Mesenchymal stem cell (in vitro differentiated cells and primary cell): ENCODE measurements around the gene UCHL5.
"Not testable (repeated sequence)": the region's sequence is repeated elsewhere in the genome, so short reads cannot be mapped to it uniquely, and the experiment has no call there.

Source experiments
- DNase-seq: peaks from one replicate; pipeline ENCODE4 v3.0.0-alpha.2; 2013
- H2AFZ ChIP-seq: one replicate; pipeline ENCODE4 v1.6.1; 2013; ENCODE audit warnings: low read depth, mild to moderate bottlenecking, control low read depth, inconsistent platforms, low read length, moderate library complexity
- H2AK5ac ChIP-seq: 2 replicates; pipeline ENCODE4 v1.6.1; 2013; ENCODE audit warnings: low read length, moderate library complexity, mild to moderate bottlenecking, inconsistent platforms; ENCODE audit not compliant: severe bottlenecking
- H2BK120ac ChIP-seq: one replicate; pipeline ENCODE4 v1.6.1; 2013; ENCODE audit warnings: low read depth, mild to moderate bottlenecking, inconsistent platforms, low read length, moderate library complexity
- H2BK12ac ChIP-seq, 2 experiments: one replicate each; pipeline ENCODE4 v1.6.1; 2013; ENCODE audit warnings: inconsistent platforms in 2 of 2, low read length in 2 of 2, mild to moderate bottlenecking in 2 of 2, moderate library complexity in 2 of 2, control low read depth in 1 of 2
- H2BK15ac ChIP-seq: one replicate; pipeline ENCODE4 v1.6.1; 2013; ENCODE audit warnings: mild to moderate bottlenecking, low read depth, inconsistent platforms; ENCODE audit not compliant: poor library complexity, severe bottlenecking
- H2BK5ac ChIP-seq: 2 replicates; pipeline ENCODE4 v1.6.1; 2013; ENCODE audit warnings: low read depth, mild to moderate bottlenecking, low read length, control low read depth, inconsistent platforms; ENCODE audit not compliant: poor library complexity, severe bottlenecking
- H3K14ac ChIP-seq, 2 experiments: one replicate each; pipeline ENCODE4 v1.6.1; 2013; ENCODE audit warnings: inconsistent platforms in 2 of 2, low read length in 2 of 2, control low read depth in 1 of 2, mild to moderate bottlenecking in 1 of 2, moderate library complexity in 1 of 2
- H3K18ac ChIP-seq, 2 experiments: one replicate each; pipeline ENCODE4 v1.6.1; 2013; ENCODE audit warnings: inconsistent platforms in 2 of 2, low read length in 2 of 2, control low read depth in 1 of 2, low read depth in 1 of 2, mild to moderate bottlenecking in 1 of 2
- H3K23ac ChIP-seq, 2 experiments: one replicate each; pipeline ENCODE4 v1.6.1; 2013; ENCODE audit warnings: inconsistent platforms in 2 of 2, low read length in 2 of 2, mild to moderate bottlenecking in 2 of 2, moderate library complexity in 2 of 2, control low read depth in 1 of 2
- H3K27ac ChIP-seq: 2 replicates; pipeline ENCODE4 v1.5.1; 2013; ENCODE audit warnings: mild to moderate bottlenecking, moderate library complexity, low read length, control low read depth, inconsistent platforms; ENCODE audit not compliant: poor library complexity, severe bottlenecking
- H3K27me3 ChIP-seq, 2 experiments: 2 replicates each; pipeline versions ENCODE4 v1.6.1 to v1.7.0; 2013; ENCODE audit warnings: low read length in 2 of 2, mild to moderate bottlenecking in 2 of 2, moderate library complexity in 2 of 2, control low read depth in 1 of 2, inconsistent platforms in 1 of 2; ENCODE audit not compliant: control insufficient read depth in 1 of 2, insufficient read depth in 1 of 2
- H3K36me3 ChIP-seq, 2 experiments: 2 replicates each; pipeline versions ENCODE4 v1.6.1 to v1.7.0; 2013; ENCODE audit warnings: low read length in 2 of 2, control low read depth in 1 of 2, inconsistent platforms in 1 of 2, low read depth in 1 of 2, mild to moderate bottlenecking in 1 of 2; ENCODE audit not compliant: insufficient read depth in 2 of 2, control insufficient read depth in 1 of 2
- H3K4ac ChIP-seq, 2 experiments: one replicate each; pipeline ENCODE4 v1.6.1; 2013; ENCODE audit warnings: inconsistent platforms in 2 of 2, low read length in 2 of 2, mild to moderate bottlenecking in 2 of 2, moderate library complexity in 2 of 2, control low read depth in 1 of 2, low read depth in 1 of 2
- H3K4me1 ChIP-seq: 2 replicates; pipeline ENCODE4 v1.6.1; 2013; ENCODE audit warnings: low read depth, low read length, control low read depth; ENCODE audit not compliant: control insufficient read depth, insufficient read depth
- H3K4me2 ChIP-seq: 2 replicates; pipeline ENCODE4 v1.6.1; 2013; ENCODE audit warnings: low read length, mild to moderate bottlenecking, inconsistent platforms; ENCODE audit not compliant: poor library complexity, severe bottlenecking
- H3K4me3 ChIP-seq, 2 experiments: 2 replicates each; pipeline versions ENCODE4 v1.5.1 to v1.7.0; 2013; ENCODE audit warnings: low read length in 2 of 2, mild to moderate bottlenecking in 2 of 2, control low read depth in 1 of 2, low read depth in 1 of 2; ENCODE audit not compliant: insufficient read depth in 1 of 2
- H3K79me1 ChIP-seq: replicated peaks from 2 replicates; pipeline ENCODE4 v1.6.1; 2013; ENCODE audit warnings: mild to moderate bottlenecking, control low read depth, low read length, inconsistent platforms; ENCODE audit not compliant: poor library complexity, severe bottlenecking
- H3K9ac ChIP-seq: 2 replicates; pipeline ENCODE4 v1.7.0; 2013; ENCODE audit warnings: mild to moderate bottlenecking, low read length, moderate library complexity
- H3K9me3 ChIP-seq: 2 replicates; pipeline ENCODE4 v1.7.0; 2013; ENCODE audit warnings: mild to moderate bottlenecking, low read length; ENCODE audit not compliant: control insufficient read depth
- H4K8ac ChIP-seq: one replicate; pipeline ENCODE4 v1.6.1; 2013; ENCODE audit warnings: inconsistent platforms, mild to moderate bottlenecking, low read length, moderate library complexity
- H4K91ac ChIP-seq: one replicate; pipeline ENCODE4 v1.6.1; 2013; ENCODE audit warnings: mild to moderate bottlenecking, low read length, inconsistent platforms
- WGBS: methylation state at CpG from one replicate; pipeline ENCODE4 v1.1.7; 2013; ENCODE audit warnings: mixed read lengths; 5-methylcytosine and 5-hydroxymethylcytosine counted together

UCHL5 gene

GRCh38 chr1:193054169-193054675 is 4.9 kb downstream of the UCHL5 start:
- no peaks in the 10 kb centered on the region for H3K9me3 ChIP-seq
- peaks cover 4 to 18% of the 10 kb centered on the region in 2 experiments for H3K36me3 ChIP-seq
- no peak overlapping the region for H3K27ac ChIP-seq
- H3K14ac ChIP-seq, result no peak overlapping the region
- no peak overlapping the region for H3K18ac ChIP-seq
- H3K23ac ChIP-seq, result no peak overlapping the region
- peaks cover 4% of the 10 kb centered on the region for H3K4me1 ChIP-seq
- H3K9ac ChIP-seq, result no peak overlapping the region
- H2BK5ac ChIP-seq, result no peak overlapping the region
- no peak overlapping the region for H3K4me3 ChIP-seq
- H3K27me3 ChIP-seq, result no peaks in the 10 kb centered on the region
- H3K4me2 ChIP-seq, result no peak overlapping the region
- H4K91ac ChIP-seq, result no peak overlapping the region
- H2BK12ac ChIP-seq, result no peak overlapping the region
- no peak for DNase-seq
- no peak overlapping the region for H2AFZ ChIP-seq
- H3K4ac ChIP-seq, result no peak overlapping the region
- no peak overlapping the region for H4K8ac ChIP-seq
- no peak overlapping the region for H2BK15ac ChIP-seq
- H2AK5ac ChIP-seq, result no peak overlapping the region
- H2BK120ac ChIP-seq, result no peak overlapping the region
- peaks cover 19% of the 10 kb centered on the region for H3K79me1 ChIP-seq
- WGBS, result 82% methylated on average over 3 of the region's 4 CpGs

GRCh38 chr1:193048913-193049312 is 10.2 kb downstream of the UCHL5 start:
- H2AFZ ChIP-seq, H2BK5ac ChIP-seq, H3K9me3 ChIP-seq, H3K9ac ChIP-seq, H2BK120ac ChIP-seq, H2BK12ac ChIP-seq, H3K4me2 ChIP-seq, DNase-seq, H2AK5ac ChIP-seq, H3K27me3 ChIP-seq, H3K18ac ChIP-seq, H3K4me3 ChIP-seq, H3K14ac ChIP-seq, H3K4ac ChIP-seq, H4K8ac ChIP-seq, H2BK15ac ChIP-seq, H3K23ac ChIP-seq, H3K27ac ChIP-seq, H3K4me1 ChIP-seq, H4K91ac ChIP-seq: not testable (repeated sequence)
- 90% methylated on average over 5 of the region's 5 CpGs for WGBS
- Histone ChIP-seq H3K79me1 (peaks cover 18% of the 10 kb centered on the region), H3K36me3 (peaks cover 12 to 62% of the 10 kb centered on the region in 2 experiments)

DNA sequence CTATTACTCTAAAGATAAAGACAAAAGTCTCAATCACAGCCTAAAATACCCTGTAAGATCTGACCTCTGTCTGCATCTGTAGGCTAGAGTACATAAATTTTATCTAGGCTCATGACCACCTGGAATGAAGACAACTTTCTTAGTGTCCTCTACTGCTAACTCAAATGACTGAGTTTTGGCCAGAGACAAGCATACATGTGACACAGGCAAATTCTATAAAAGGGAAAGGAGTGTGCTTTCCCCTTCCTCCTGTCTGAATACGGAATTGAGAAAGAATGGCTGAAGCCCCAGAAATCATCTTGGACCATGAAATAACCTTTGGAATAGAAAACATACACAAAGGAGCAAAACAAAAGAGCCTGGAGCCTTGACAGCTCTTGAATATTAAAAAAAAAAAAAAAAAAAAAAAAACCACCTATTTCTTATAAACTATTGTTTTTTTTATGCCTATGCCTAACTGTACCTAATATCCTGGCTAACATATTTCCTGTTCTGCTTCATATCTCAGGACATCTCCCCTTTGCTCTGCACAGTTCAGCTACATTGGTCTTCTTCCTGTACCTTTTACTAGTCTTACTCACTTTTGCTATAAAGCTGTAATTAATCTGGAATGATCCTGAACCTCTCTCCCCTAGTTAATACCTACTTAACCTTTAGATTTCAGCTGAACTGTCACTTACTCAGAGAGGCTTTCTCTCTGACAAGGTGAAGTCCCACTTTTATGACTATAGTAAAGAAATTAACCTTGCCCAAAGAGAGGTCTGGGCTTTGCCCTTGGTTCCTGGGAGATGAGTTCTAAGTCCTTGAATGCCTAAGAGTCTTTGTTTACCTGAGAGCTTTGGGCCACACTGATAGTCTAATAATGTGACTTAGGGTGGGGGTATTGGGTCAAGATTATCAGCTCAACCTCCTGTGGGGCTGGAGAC is 16.1 kb downstream of the UCHL5 start:
- Histone ChIP-seq H3K36me3 (peaks cover 5 to 61% of the 10 kb centered on the region in 2 experiments), H2AFZ (no peak overlapping the region), H3K27ac (no peak overlapping the region), H2BK120ac (no peak overlapping the region), H4K8ac (no peak overlapping the region), H3K9ac (no peak overlapping the region), H3K9me3 (no peaks in the 10 kb centered on the region), H3K79me1 (peaks cover 12% of the 10 kb centered on the region), H3K4me2 (no peak overlapping the region), H3K18ac (no peak overlapping the region), H3K23ac (no peak overlapping the region), H3K27me3 (no peaks in the 10 kb centered on the region), H3K4me3 (no peak overlapping the region), H2BK15ac (no peak overlapping the region), H3K4me1 (no peaks in the 10 kb centered on the region), H3K14ac (no peak overlapping the region), H4K91ac (no peak overlapping the region), H2AK5ac (no peak overlapping the region), H2BK12ac (no peak overlapping the region), H2BK5ac (no peak overlapping the region), H3K4ac (no peak overlapping the region)
- no CpG with 5 or more reads among the region's 1 CpG for WGBS
- no peak for DNase-seq

- Histone ChIP-seq H2BK5ac (no peak overlapping the region), H4K8ac (no peak overlapping the region), H2AK5ac (no peak overlapping the region), H3K14ac (no peak overlapping the region), H3K4me1 (no peaks in the 10 kb centered on the region), H3K18ac (no peak overlapping the region), H2BK12ac (no peak overlapping the region), H2AFZ (no peak overlapping the region), H3K27ac (no peak overlapping the region), H4K91ac (no peak overlapping the region), H3K23ac (no peak overlapping the region), H3K9ac (no peak overlapping the region), H3K4me2 (no peak overlapping the region), H3K9me3 (no peaks in the 10 kb centered on the region), H3K4me3 (no peak overlapping the region), H2BK120ac (no peak overlapping the region), H3K27me3 (no peaks in the 10 kb centered on the region), H2BK15ac (no peak overlapping the region), H3K79me1 (peaks cover 7% of the 10 kb centered on the region), H3K4ac (no peak overlapping the region), H3K36me3 (peaks cover 3 to 37% of the 10 kb centered on the region in 2 experiments)
- DNase-seq, result no peak
- WGBS, result 97% methylated on average over 2 of the region's 3 CpGs
Observed at GRCh38 chr1:193040011-193040410, 19.1 kb downstream of the UCHL5 start.
